Hematopoietic multipotent progenitor cell treated with erythropoietin and hydrocortisone succinate and interleukin-3 and kit ligand, for 17 days (in vitro differentiated cells): ENCODE data around the gene GARS1.
"Not testable (repeated sequence)": the region's sequence is repeated elsewhere in the genome, so short reads cannot be mapped to it uniquely, and the experiment has no call there.

Experiments used
- DNase-seq: peaks from one replicate; pipeline ENCODE4 v3.0.0-alpha.2; 2015; ENCODE audit warnings: low spot score

GARS1 gene

DNA sequence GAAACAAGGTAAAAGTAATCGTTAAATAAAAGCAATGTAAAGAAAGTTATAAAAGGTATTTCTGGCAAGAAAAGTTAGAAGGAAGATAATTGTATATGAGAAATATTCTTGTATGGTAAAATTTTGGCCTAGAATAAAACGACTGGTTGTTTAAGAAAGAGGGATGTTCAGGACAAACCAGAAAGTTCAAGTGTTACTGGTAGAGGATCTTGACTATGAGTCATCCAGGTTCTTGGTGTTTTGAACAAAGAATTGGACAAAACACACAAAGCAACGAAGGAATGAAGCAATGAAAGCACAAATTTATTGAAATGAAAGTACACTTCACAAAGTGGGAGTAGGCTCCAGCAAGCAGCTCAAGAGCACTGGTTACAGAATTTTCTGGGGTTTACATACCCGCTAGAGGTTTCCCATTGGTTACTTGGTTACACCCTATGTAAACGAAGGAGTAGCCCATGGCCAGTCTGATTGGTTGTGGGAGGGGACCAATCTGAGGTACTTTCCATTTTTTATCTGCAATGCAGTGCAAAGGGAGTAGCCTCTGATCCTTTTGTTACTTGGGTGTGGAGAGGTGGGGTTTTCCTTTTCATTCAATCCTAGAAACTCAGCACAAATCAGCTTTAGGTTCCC is 22.4 kb upstream of the GARS1 start:
- DNase-seq: no peak

DNA sequence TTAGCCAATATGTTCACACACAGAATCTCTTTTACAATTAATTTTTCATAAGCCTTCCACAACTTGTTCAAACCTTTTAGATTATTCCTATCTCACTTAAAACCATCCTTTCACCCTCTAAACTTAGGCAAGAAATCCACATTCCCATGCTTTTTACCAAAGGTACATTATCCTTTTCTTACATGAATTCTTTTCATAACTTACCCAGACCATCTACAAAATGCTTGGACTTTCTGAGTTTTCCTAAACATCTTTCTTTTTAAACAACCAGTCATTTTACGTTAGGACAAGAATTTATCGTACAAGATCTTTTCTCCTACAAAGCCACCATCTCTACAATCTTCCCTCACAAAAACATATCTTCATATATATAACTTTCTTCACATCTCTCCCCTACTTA is 18.8 kb upstream of the GARS1 start:
- no peak for DNase-seq

DNA sequence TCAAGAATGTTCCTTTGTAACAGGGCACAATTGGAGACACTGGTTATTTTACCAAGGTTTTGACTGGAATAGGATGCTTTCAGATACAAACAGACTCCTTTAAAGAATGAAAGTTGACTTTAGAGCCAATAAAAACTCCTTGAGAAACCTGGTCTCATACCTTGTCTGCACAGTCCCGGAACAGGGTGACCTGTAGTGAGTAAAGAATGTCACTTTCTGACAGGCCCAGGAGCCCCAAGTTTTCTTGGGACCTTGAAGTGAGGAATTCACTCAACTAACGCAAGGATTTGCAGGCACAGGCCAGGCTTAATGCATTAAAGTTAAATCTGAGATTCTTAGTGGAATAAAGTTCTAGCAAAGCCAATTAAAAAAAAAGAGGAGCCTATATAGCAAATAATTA is 11.5 kb upstream of the GARS1 start:
- DNase-seq: no peak

DNA sequence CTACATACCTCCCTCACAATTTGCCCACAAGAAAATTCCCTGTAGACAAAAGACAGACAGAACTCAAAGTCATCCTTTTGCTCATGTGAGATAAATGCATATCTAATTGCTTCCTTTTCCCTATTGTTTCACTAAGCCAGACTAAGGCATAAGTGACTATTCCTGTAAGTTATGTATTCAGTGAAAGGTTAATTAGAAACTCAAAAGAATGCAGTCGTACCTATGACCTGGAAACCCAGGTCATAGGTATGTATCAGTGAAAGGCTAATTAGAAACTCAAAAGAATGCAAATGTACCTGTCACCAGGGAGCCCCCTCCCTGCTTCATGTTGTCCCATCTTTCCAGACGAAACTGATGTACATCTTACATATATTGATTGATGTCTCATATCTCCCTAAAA is 10.3 kb upstream of the GARS1 start:
- no peak for DNase-seq

DNA sequence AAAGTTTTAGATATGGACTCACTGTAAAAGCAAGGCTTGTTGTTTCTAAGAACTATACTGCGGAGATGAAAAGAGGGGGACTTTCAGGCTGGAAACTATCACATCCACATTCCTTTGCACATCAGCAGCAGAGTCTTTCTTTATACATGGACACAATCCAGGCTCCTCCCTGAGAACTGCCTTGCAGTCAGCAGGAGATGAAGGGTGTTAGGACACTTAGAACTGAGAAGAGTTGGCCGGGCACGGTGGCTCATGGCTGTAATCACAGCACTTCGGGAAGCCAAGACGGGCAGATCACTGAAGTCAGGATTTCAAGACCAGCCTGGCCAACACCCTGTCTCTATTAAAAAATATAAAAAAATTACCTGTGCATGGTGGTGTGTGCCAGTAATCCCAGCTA is 9.7 kb upstream of the GARS1 start:
- DNase-seq: no peak

DNA sequence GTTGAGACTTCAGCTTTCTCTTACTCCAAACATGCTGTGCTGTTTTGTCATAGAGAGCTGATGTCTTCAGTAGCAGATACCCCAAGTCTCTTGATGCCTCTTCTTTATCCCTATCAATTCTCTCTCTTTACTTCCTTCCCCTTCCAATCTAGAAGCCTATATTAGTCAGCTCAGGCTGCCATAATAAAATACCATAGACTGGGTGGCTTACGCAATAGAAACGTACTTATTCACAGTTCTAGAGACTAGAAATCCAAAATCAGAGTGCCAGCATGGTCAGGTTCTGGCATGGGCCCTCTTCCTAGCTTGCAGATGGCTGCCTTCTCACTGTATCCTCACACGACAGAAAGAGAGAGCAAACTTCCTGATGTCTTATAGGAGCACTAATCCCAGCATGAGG is 9.0 kb upstream of the GARS1 start:
- no peak for DNase-seq

DNA sequence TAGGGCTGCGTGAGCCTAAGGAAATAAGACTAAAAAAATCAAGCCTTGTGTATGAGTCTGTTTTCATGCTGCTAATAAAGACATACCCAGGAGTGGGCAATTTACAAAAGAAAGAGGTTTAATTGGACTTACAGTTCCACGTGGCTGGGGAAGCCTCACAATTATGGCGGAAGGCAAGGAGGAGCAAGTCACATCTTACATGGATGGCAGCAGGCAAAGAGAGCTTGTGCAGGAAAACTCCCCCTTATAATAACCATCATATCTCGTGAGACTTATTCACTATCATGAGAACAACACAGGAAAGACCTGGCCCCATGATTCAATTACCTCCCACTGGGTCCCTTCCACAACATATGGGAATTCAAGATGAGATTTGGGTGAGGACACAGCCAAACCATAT is 7.1 kb upstream of the GARS1 start:
- not testable (repeated sequence) for DNase-seq

DNA sequence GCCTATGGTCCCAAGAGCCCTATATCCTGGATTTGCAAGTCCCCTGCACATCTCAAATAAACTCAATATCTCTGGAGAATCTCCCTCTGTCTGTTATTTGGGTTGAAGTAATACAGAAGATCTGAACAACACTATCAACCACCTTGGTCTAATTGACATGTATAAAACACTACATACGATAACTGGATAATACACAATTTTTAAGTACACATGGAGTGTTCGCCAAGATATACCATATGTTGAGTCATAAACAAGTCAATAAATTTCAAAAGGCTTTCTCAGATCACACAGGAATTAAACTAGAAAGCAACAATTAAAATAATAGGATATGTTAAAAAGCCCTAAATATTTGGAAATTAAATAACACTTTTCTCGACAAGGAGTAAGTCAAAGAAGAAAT is 5.6 kb upstream of the GARS1 start:
- no peak for DNase-seq

DNA sequence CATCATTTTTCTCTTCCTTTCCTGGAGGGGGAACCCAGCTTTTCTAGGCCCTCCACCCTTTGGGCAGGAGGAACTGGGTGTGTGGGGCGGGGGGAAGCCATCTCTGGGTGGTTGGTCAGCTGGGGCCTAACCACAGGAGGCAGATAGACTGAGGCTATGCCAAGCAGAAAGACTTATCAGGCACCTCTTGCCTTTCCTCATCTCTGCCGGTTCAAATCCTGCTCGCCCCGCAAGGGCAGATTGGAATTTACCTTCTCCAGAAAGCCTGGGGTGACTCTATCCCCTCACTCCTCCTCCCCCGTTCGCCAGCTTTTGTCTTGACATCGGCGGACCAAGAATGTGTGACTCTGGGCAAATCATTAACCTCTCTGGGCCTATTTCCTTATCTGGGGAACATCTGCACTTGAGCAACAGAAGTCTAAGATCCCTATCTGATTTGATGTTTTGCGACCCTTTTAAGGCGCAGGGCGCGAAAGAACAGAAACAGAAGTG is 584 bp upstream of the GARS1 start:
- DNase-seq: no peak

DNA sequence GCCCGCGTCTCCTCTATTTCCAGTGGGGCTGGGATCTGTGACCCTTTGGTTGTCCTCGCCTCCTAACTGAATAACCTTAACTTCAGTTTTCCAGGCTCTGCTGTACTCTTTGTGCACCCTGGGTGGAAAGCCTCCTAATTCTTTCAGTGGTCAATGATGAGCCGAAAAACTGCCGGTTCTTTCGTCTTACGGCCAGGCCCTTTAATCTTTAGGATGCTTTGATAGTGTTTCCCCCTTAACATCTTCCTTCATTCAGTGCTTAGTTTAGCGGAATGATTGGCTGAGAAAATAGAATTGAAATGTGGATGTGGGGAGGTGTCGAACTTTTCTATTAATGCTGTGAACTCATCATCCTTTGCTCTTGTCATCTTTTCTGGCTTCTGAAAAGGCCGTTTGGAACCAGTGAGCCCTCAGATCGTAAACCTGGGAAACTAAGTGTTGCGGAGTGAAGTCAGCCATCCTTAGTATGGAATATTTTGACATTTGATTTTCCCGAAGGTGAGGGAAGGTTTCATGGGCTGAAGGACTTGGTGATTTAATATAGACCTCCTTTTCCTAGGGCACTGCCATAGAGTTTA is 847 bp downstream of the GARS1 start:
- DNase-seq: peak; percentile 65

DNA sequence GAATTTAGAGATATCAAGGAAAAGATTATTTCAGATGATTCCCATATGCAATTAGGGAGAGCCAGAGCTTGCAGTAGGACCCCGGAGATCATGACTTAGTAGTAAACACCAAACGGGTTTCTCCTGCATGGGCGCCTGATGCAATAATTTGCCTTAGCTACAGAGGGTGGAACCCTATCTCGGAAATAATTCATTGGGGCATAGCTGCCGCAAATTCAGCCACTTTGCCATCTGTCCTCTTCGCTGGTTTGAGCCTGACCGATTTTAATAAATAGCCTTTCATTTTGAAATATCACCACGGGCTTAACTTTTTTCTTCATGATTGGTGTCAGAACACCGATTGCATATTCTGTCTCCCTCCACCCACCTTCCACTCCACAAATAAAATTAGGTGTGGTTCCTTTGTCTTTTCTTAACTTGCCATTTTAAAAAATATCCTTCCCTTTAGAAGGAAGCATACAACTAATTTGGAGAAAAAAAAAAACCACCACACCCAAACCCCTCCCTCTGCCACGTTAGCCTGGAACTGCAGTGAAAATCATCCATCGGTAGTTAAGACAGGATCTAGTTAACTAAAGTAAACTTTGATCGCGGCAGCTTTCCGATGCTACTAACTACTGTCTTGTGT is 1.4 kb downstream of the GARS1 start:
- DNase-seq: peak; percentile 50

DNA sequence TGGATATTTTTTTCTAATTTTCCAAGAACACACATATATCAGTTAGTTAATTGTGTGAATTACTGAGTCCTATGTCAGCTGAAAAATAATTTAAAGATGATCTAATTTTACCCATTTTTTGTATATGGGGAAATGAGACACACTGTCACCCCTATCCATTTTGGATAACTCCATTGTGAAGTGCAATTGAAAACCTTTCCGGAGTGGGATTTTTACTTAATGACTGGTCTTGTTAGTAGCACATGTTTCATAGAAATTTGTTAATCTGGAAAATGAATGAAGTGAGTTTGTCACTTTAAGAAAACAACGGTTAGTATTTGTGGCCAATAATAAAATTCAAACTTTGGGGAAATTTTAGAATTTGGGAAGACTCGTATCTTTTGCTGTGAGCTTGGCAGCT is 2.0 kb downstream of the GARS1 start:
- no peak for DNase-seq

DNA sequence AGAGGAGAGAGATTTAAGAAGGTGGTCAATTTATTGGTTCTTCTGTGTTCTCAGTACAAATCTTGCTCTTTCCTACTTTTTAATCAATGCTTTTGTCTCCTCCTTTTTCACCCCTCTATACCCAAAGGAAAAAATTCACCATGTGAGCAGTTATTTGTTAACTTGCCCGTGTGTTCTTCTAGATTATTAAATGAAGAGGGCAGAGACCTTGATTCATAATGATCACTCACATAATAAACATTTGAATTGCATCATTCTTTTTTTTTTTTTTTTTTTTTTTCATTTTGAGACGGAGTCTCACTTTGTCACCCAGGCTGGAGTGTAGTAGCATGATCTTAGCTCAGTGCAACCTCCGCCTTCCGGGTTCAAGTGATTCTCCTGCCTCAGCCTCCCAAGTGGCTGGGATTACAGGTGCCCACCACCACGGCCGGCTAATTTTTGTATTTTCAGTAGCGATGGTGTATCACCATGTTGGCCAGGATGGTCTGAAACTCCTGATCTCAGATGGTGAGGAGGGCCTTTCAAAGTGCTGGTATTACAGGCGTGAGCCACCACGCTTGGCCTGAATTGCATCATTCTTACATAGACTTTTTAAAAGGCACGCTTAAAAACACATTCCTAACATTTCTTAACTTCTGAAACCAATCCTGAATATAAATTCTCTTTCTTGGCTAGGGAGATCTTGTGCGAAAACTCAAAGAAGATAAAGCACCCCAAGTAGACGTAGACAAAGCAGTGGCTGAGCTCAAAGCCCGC is 3.6 kb downstream of the GARS1 start:
- no peak for DNase-seq

DNA sequence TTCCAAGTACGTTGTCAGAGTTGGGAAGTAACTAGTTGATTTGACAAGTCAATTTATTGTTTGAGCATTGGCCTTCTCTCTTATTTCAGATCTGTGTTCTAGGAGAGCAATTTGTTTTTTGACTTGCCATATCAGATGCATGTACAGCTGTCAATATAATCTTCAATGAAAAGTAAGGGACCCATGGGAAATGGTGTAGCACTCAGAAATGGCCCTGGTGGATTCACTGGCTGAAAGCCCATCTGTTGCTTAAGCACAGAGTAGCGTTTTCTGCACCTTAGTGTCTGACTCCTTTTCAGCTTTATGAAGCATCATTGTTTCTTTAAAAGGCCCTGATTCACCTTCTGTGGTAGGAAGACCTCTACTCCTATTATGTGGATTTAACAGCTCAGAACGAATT is 10.2 kb downstream of the GARS1 start:
- DNase-seq: no peak

DNA sequence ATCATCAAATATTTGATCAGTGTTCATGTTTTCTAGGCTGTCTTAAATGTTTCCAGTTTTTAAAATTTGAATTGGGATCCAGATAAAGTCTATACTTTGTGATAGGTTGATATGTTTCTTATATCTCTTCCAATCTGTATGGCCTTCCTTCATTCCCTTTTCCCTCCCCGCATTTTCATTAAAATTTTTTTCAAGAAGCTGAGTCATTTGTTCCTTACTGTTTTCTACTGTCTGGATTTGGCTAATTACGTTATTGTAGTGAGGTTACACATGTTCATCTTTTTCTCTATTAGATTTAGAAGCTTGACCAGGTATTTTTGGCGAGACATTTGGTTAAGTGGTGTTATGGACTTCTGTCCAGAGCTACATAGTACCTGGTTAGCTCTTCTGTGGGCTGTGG is 11.2 kb downstream of the GARS1 start:
- no peak for DNase-seq

DNA sequence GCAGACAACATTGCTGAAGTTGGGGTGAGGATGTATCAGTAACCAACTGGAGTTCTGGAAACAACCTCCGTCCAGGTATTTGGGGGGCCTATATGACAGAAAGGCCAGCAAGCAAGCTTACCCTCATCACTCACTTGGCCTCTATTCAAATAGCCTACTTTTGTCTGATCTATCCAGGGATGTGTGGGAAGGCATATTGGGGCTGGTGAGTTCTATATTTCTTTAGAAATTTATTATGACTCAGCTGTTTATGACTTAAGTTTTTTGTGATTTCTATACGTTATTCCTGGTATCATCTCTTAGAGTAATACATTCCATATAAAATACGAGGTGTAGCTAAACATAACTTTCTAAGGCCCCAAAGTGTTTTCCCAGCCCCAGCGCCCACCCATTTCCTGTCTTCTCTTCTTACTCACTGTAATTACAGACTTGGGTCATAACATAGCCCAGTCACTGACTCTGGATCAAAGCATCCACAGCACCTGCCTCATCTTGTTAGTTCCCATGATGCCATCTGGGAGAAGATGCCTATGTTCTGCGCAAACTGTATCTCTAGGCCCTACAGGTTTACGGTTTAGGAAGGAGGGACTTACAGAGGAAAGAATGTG is 18.1 kb downstream of the GARS1 start:
- no peak for DNase-seq

DNA sequence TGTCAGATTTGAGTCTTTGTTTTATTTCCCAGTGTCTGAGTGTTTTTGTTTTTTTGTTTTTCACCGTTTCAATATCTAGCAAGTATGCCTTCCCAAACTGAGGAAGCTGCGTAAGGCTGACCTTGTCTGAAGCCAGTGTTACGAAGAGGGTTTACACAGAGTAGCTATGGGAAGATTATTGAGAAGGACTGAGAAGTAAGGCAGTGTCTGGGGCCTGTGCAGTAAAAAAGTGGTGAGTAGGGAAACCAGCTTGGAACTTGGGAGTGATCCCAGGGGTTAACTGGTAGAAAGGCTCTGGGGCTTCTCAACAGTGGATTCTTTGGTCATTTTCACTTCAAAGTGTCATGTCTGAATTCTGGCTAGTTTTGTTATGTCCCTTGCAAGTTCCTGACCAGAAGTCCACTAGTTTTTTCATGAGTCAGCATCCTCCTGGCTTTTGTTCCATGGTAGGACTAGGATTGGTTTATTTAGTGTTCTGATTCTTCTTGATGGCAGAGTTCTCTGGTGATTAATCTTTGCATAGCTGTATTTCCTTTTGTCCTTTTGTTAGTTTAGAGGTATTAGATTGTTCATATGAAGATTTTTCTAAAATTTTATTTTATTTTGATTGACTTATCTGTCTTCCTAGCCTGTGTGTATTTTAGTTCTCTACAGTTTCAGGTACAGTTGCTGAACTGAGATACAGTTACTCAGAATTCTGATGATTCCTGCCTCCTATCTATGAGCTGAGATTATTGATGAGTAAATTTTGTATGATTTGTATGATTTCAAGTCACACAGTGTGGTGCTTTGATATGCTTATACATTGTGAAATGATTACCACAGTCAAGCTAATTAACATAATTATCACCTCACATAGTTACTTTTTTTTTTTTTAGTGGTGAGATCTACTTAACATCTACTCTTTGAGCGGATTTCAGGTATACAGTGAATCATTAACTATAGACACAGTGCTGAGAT is 19.0 kb downstream of the GARS1 start:
- no peak for DNase-seq

DNA sequence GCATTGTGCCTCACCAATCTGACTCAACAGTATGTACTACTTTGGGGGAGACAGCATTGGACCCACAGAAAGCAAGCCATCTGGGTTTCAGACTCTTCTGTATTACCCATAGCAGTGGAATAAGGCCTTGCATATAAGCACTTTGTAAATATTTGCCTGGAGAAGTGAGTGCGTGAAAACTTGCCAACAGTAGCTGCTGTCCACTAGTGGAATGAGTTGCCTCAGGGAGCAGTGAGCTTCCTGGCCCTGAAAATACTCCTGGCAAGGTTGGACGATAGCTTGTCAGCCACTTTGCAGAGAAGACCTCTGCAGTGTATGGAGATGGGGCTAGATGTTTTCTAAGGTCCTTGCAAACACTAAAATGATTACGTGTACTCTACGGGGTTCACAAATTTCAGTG is 21.6 kb downstream of the GARS1 start:
- DNase-seq: no peak

DNA sequence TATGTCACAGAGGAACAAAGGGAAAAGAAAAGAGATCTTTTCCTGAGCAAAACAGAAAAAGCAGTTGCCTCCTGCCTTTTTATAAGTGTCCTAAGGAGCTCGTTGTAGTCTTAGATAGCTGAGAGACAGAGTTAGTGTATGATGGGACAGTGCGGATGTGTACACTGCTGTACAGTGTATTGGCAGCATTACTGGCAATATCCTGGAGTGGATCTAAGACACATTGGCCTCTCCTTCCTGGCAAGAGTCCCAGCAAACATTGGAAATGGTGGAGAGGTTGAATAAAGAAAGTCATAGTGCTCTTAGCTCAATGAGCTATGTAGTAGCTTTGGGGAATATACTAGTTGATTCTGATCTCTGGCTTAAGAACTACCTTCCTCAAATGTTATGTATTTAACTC is 22.7 kb downstream of the GARS1 start:
- no peak for DNase-seq

DNA sequence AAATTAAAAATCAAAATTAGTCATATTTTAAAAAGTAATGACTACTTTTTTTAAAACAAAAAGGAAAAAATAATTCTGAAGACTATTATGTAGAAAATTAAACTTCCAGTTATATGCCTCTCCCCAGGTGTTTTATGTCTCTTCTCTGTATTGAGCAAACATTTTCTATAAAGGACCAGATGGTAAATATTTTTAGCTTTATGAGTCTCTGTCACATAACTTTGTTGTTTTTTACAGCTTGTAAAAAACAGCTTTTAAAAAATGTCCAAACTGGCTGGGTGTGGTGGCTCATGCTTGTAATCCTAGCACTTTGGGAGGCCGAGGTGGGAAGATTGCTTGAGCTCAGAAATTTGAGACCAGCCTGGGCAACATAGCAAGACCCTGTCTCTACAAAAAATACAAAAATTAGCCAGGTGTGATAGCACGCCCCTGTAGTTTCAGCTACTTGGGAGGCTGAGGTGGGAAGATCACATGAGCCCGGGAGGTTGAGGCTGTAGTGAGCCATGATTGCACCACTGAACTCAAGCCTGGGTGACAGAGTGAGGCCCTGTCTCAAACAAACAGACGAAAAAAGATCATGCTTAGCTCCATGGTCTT is 23.5 kb downstream of the GARS1 start:
- DNase-seq: no peak

DNA sequence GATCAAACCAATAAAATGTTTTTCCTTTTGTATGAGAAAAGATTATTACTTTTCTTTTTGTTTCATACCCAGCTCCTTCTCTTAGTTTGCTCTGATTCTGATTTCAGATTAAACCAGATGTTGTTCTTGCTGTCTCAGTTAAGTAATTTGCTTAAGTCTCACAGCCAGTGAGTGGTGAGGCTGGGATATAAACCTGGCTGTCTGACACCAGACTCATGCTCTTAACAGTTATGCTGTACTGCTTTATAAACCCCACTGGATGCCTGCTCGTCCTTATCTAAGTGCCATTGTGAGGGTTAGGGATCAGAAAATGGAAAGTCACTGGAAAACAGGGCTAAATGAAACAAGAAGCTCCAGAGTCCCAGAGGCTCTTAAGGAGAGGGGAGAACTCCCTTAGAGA is 24.3 kb downstream of the GARS1 start:
- no peak for DNase-seq
